Stimulated activated naive CD8-positive, alpha-beta T cell treated with anti-CD3 and anti-CD28 coated beads, Interleukin-15, Interleukin-2, amounts not matched to agents 100 ng/mL and 50 ng/mL, for 24 hours (primary cell): Measurements from ENCODE around the gene CHRNG.

Source experiments
- H3K27ac Mint-ChIP-seq: one replicate; pipeline ENCODE4 v1.8.0; 2021; ENCODE audit warnings: mild to moderate bottlenecking, mixed read lengths
- H3K27me3 Mint-ChIP-seq: one replicate; pipeline ENCODE4 v1.8.0; 2021; ENCODE audit warnings: mixed read lengths
- H3K36me3 Mint-ChIP-seq: one replicate; pipeline ENCODE4 v1.8.0; 2021; ENCODE audit warnings: low read depth, mixed read lengths
- H3K4me1 Mint-ChIP-seq: one replicate; pipeline ENCODE4 v1.8.0; 2021; ENCODE audit warnings: low read depth, mixed read lengths
- H3K4me3 Mint-ChIP-seq: one replicate; pipeline ENCODE4 v1.8.0; 2021; ENCODE audit warnings: mild to moderate bottlenecking, mixed read lengths
- H3K9me3 Mint-ChIP-seq: one replicate; pipeline ENCODE4 v1.8.0; 2021; ENCODE audit warnings: mixed read lengths

The CHRNG gene

GRCh38 chr2:232539298-232540231 is at the start of gene CHRNG:
TSS of gene CHRNG (plus strand) at chr2:232539692. CDS start at chr2:232539748, 56 bp downstream.
- Mint-ChIP-seq H3K4me3 (no peak within 1 kb of the TSS), H3K27ac (no peak within 1 kb of the TSS), H3K27me3 (peaks cover 5% of the 10 kb centered on the region), H3K4me1 (peaks cover 5% of the 10 kb centered on the region), H3K9me3 (no peaks in the 10 kb centered on the region), H3K36me3 (no peaks in the 10 kb centered on the region)

GRCh38 chr2:232490221-232491138 is 49.0 kb upstream of the CHRNG start:
- Mint-ChIP-seq H3K4me3 (no peak overlapping the region), H3K4me1 (no peaks in the 10 kb centered on the region), H3K27me3 (peaks cover 37% of the 10 kb centered on the region), H3K36me3 (no peaks in the 10 kb centered on the region), H3K27ac (no peak overlapping the region), H3K9me3 (no peaks in the 10 kb centered on the region)

GRCh38 chr2:232491139-232491780 is 48.2 kb upstream of the CHRNG start:
- Mint-ChIP-seq H3K4me3 (no peak overlapping the region), H3K4me1 (no peaks in the 10 kb centered on the region), H3K9me3 (no peaks in the 10 kb centered on the region), H3K36me3 (no peaks in the 10 kb centered on the region), H3K27ac (no peak overlapping the region), H3K27me3 (peaks cover 36% of the 10 kb centered on the region)

GRCh38 chr2:232492236-232492848 is 47.1 kb upstream of the CHRNG start:
- no peaks in the 10 kb centered on the region for H3K4me1 Mint-ChIP-seq
- H3K27me3 Mint-ChIP-seq, result peaks cover 32% of the 10 kb centered on the region
- no peaks in the 10 kb centered on the region for H3K9me3 Mint-ChIP-seq
- H3K36me3 Mint-ChIP-seq, result no peaks in the 10 kb centered on the region
- no peak overlapping the region for H3K4me3 Mint-ChIP-seq
- H3K27ac Mint-ChIP-seq, result no peak overlapping the region

- H3K36me3 Mint-ChIP-seq, result no peaks in the 10 kb centered on the region
- H3K4me1 Mint-ChIP-seq, result no peaks in the 10 kb centered on the region
- no peak overlapping the region for H3K27ac Mint-ChIP-seq
- H3K4me3 Mint-ChIP-seq, result no peak overlapping the region
- no peaks in the 10 kb centered on the region for H3K9me3 Mint-ChIP-seq
- H3K27me3 Mint-ChIP-seq, result peaks cover 30% of the 10 kb centered on the region
Measured at GRCh38 chr2:232492963-232493700, 46.4 kb upstream of the CHRNG start.

GRCh38 chr2:232493701-232494474 is 45.6 kb upstream of the CHRNG start:
- no peaks in the 10 kb centered on the region for H3K36me3 Mint-ChIP-seq
- no peaks in the 10 kb centered on the region for H3K9me3 Mint-ChIP-seq
- no peak overlapping the region for H3K4me3 Mint-ChIP-seq
- peaks cover 27% of the 10 kb centered on the region for H3K27me3 Mint-ChIP-seq
- H3K27ac Mint-ChIP-seq, result no peak overlapping the region
- no peaks in the 10 kb centered on the region for H3K4me1 Mint-ChIP-seq

- Mint-ChIP-seq H3K4me3 (no peak overlapping the region), H3K4me1 (no peaks in the 10 kb centered on the region), H3K27ac (no peak overlapping the region), H3K36me3 (no peaks in the 10 kb centered on the region), H3K27me3 (peaks cover 20% of the 10 kb centered on the region), H3K9me3 (no peaks in the 10 kb centered on the region)
Measured at GRCh38 chr2:232494542-232494941, 45.0 kb upstream of the CHRNG start.

GRCh38 chr2:232495292-232495691 is 44.2 kb upstream of the CHRNG start:
- Mint-ChIP-seq H3K4me3 (no peak overlapping the region), H3K27ac (no peak overlapping the region), H3K4me1 (no peaks in the 10 kb centered on the region), H3K27me3 (peaks cover 13% of the 10 kb centered on the region), H3K9me3 (no peaks in the 10 kb centered on the region), H3K36me3 (no peaks in the 10 kb centered on the region)

- Mint-ChIP-seq H3K4me1 (no peaks in the 10 kb centered on the region), H3K27me3 (peaks cover 12% of the 10 kb centered on the region), H3K27ac (no peak overlapping the region), H3K9me3 (no peaks in the 10 kb centered on the region), H3K36me3 (no peaks in the 10 kb centered on the region), H3K4me3 (no peak overlapping the region)
Measured at GRCh38 chr2:232496501-232497270, 42.8 kb upstream of the CHRNG start.

- peaks cover 9% of the 10 kb centered on the region for H3K27me3 Mint-ChIP-seq
- no peak overlapping the region for H3K27ac Mint-ChIP-seq
- no peaks in the 10 kb centered on the region for H3K36me3 Mint-ChIP-seq
- peaks cover 1% of the 10 kb centered on the region for H3K4me1 Mint-ChIP-seq
- no peak overlapping the region for H3K4me3 Mint-ChIP-seq
- H3K9me3 Mint-ChIP-seq, result no peaks in the 10 kb centered on the region
Measured at GRCh38 chr2:232497348-232497747, 42.1 kb upstream of the CHRNG start.

GRCh38 chr2:232498452-232498851 is 41.0 kb upstream of the CHRNG start:
- Mint-ChIP-seq H3K36me3 (no peaks in the 10 kb centered on the region), H3K27me3 (peaks cover 9% of the 10 kb centered on the region), H3K27ac (no peak overlapping the region), H3K4me1 (peaks cover 4% of the 10 kb centered on the region), H3K9me3 (no peaks in the 10 kb centered on the region), H3K4me3 (no peak overlapping the region)

- Mint-ChIP-seq H3K27me3 (peaks cover 23% of the 10 kb centered on the region), H3K4me1 (peaks cover 14% of the 10 kb centered on the region)
Measured at GRCh38 chr2:232501331-232501771, 38.1 kb upstream of the CHRNG start.

More at GRCh38 chr2:232501331-232501771, 38.1 kb upstream of the CHRNG start:
- Mint-ChIP-seq H3K9me3 (no peaks in the 10 kb centered on the region), H3K4me3 (no peak overlapping the region), H3K27ac (no peak overlapping the region), H3K36me3 (no peaks in the 10 kb centered on the region)
